H1 (cell line): Measurements from ENCODE around the gene KRTDAP. TPM values are rescaled to one million over a fixed set of nuclear protein-coding genes. Genes with fewer than 3 reads are reported as not detected.

Experiments
- CTCF ChIA-PET: fragments of 300-600 bp; sonication (Branson Sonifier 250); formaldehyde crosslinking; loops from one replicate; lab custom pipeline; 2021; ENCODE audit not compliant: partially characterized antibody; lab: Charles Lee
- POLR2A ChIA-PET: fragments of 300-600 bp; sonication (Branson Sonifier 250); formaldehyde crosslinking; loops from one replicate; lab custom pipeline; 2021; ENCODE audit warnings: inconsistent platforms; ENCODE audit not compliant: partially characterized antibody; lab: Charles Lee
- DNase-seq, 2 experiments: peaks; one replicate each; pipeline versions ENCODE4 v3.0.0 to v3.0.0-alpha.2; 2010 to 2022; ENCODE audit warnings: low spot score in 2 of 2, low read depth in 1 of 2, mixed read lengths in 1 of 2
- FAIRE-seq: peaks from 2 replicates; lab custom pipeline; 2011; peaks lifted over from hg19 to GRCh38; lab: Jason Lieb, UNC
- H2AFZ ChIP-seq: 2 replicates; pipeline ENCODE4 v1.8.1; 2012; ENCODE audit warnings: low read length, inconsistent platforms
- H2AK5ac ChIP-seq: 2 replicates; pipeline ENCODE4 v1.6.1; 2013; ENCODE audit warnings: low read depth, low read length
- H2BK120ac ChIP-seq: replicated peaks from 2 replicates; pipeline ENCODE3; 2013; ENCODE audit warnings: low read depth, low read length, inconsistent platforms
- H2BK12ac ChIP-seq: 2 replicates; pipeline ENCODE4 v1.6.1; 2013; ENCODE audit warnings: low read depth, low read length
- H2BK15ac ChIP-seq: 2 replicates; pipeline ENCODE4 v1.6.1; 2013; ENCODE audit warnings: low read length
- H2BK20ac ChIP-seq: 2 replicates; pipeline ENCODE4 v1.6.1; 2013; ENCODE audit warnings: low read length
- H2BK5ac ChIP-seq: 2 replicates; pipeline ENCODE4 v1.6.1; 2013; ENCODE audit warnings: low read depth, low read length
- H3K14ac ChIP-seq: 2 replicates; pipeline ENCODE4 v1.6.1; 2013; ENCODE audit warnings: inconsistent platforms; ENCODE audit not compliant: insufficient read length
- H3K18ac ChIP-seq: 2 replicates; pipeline ENCODE4 v1.6.1; 2013; ENCODE audit warnings: low read length; ENCODE audit errors: extremely low read depth
- H3K23ac ChIP-seq: 2 replicates; pipeline ENCODE4 v1.6.1; 2013; ENCODE audit warnings: inconsistent platforms; ENCODE audit not compliant: insufficient read length
- H3K23me2 ChIP-seq: 2 replicates; pipeline ENCODE4 v1.6.1; 2013; ENCODE audit warnings: low read depth, low read length
- H3K27ac ChIP-seq: 2 replicates; pipeline ENCODE4 v1.6.1; 2011; ENCODE audit warnings: low read depth, low read length, inconsistent platforms
- H3K27me3 ChIP-seq, 4 experiments: replicated peaks in 1 of 4; 1 replicate in 1 of 4; 2 replicates in 3 of 4; pipeline versions ENCODE4 v1.6.1 to v1.8.1; 2011 to 2013; ENCODE audit warnings: low read length in 3 of 4, mild to moderate bottlenecking in 3 of 4, inconsistent platforms in 2 of 4, mixed read lengths in 2 of 4, moderate library complexity in 1 of 4; ENCODE audit not compliant: control insufficient read depth in 3 of 4, insufficient read depth in 3 of 4; ENCODE audit errors: extremely low read depth in 1 of 4
- H3K36me3 ChIP-seq, 4 experiments: 2 replicates each; pipeline versions ENCODE4 v1.6.1 to v1.8.1; 2011 to 2013; ENCODE audit warnings: mild to moderate bottlenecking in 4 of 4, low read length in 3 of 4, moderate library complexity in 2 of 4, control low read depth in 1 of 4, inconsistent platforms in 1 of 4; ENCODE audit not compliant: insufficient read depth in 4 of 4, control insufficient read depth in 2 of 4
- H3K4ac ChIP-seq: replicated peaks from 2 replicates; pipeline ENCODE3; 2013; ENCODE audit warnings: low read length, low read depth, mixed read lengths, inconsistent platforms; ENCODE audit not compliant: insufficient read length
- H3K4me1 ChIP-seq, 4 experiments: replicated peaks in 1 of 4; 1 replicate in 1 of 4; 2 replicates in 3 of 4; pipeline versions ENCODE4 v1.6.1 to v1.8.1; 2011 to 2013; ENCODE audit warnings: low read length in 3 of 4, inconsistent platforms in 2 of 4, mixed read lengths in 1 of 4; ENCODE audit not compliant: insufficient read depth in 4 of 4, control insufficient read depth in 3 of 4
- H3K4me2 ChIP-seq, 2 experiments: 2 replicates each; pipeline versions ENCODE4 v1.6.1 to v1.8.1; 2011 to 2013; ENCODE audit warnings: low read depth in 2 of 2, low read length in 2 of 2, control low read depth in 1 of 2, inconsistent platforms in 1 of 2, mild to moderate bottlenecking in 1 of 2; ENCODE audit not compliant: insufficient read depth in 1 of 2
- H3K4me3 ChIP-seq, 4 experiments: fragments of 200-600, 300-600 bp in 1 of 4; sonication (generic), shearing (Covaris generic), sonication (Bioruptor Twin) in 1 of 4; 2 replicates each; pipeline versions ENCODE4 v1.5.1 to v1.8.1; 2011 to 2016; ENCODE audit warnings: low read length in 4 of 4, low read depth in 3 of 4, control low read depth in 2 of 4, inconsistent platforms in 2 of 4, mild to moderate bottlenecking in 2 of 4, mixed read lengths in 1 of 4, moderate library complexity in 1 of 4; ENCODE audit not compliant: insufficient read depth in 2 of 4; ENCODE audit errors: extremely low read depth in 1 of 4
- H3K56ac ChIP-seq: replicated peaks from 2 replicates; pipeline ENCODE3; 2013; ENCODE audit warnings: low read depth, mild to moderate bottlenecking, mixed read lengths, low read length, inconsistent platforms; ENCODE audit not compliant: insufficient read length
- H3K79me1 ChIP-seq: 2 replicates; pipeline ENCODE4 v1.6.1; 2013; ENCODE audit warnings: low read depth, low read length, control low read depth
- H3K79me2 ChIP-seq, 2 experiments: 2 replicates each; pipeline versions ENCODE4 v1.6.1 to v1.8.1; 2012 to 2013; ENCODE audit warnings: low read length in 2 of 2, mild to moderate bottlenecking in 2 of 2, inconsistent platforms in 1 of 2; ENCODE audit not compliant: insufficient read depth in 2 of 2, control insufficient read depth in 1 of 2
- H3K9ac ChIP-seq, 4 experiments: replicated peaks in 1 of 4; 1 replicate in 1 of 4; 2 replicates in 3 of 4; pipeline versions ENCODE4 v1.6.1 to v1.8.1; 2011 to 2013; ENCODE audit warnings: low read depth in 3 of 4, low read length in 3 of 4, control low read depth in 2 of 4, mild to moderate bottlenecking in 2 of 4, moderate library complexity in 2 of 4, inconsistent platforms in 1 of 4; ENCODE audit errors: extremely low read depth in 1 of 4
- H3K9me3 ChIP-seq, 2 experiments: 2 replicates each; pipeline versions ENCODE4 v1.6.1 to v1.8.1; 2012 to 2013; ENCODE audit warnings: mild to moderate bottlenecking in 2 of 2, moderate library complexity in 2 of 2, control low read depth in 1 of 2, inconsistent platforms in 1 of 2, low read depth in 1 of 2, low read length in 1 of 2, mixed read lengths in 1 of 2; ENCODE audit not compliant: insufficient read depth in 2 of 2
- H4K20me1 ChIP-seq, 2 experiments: replicated peaks in 1 of 2; 2 replicates each; pipeline versions ENCODE3 to v1.8.1; 2011 to 2013; ENCODE audit warnings: inconsistent platforms in 2 of 2, low read length in 2 of 2, mild to moderate bottlenecking in 1 of 2; ENCODE audit not compliant: insufficient read depth in 2 of 2, control insufficient read depth in 1 of 2
- H4K5ac ChIP-seq: 2 replicates; pipeline ENCODE4 v1.6.1; 2013; ENCODE audit warnings: low read length, low read depth, mixed read lengths, inconsistent platforms; ENCODE audit not compliant: insufficient read length
- H4K8ac ChIP-seq: 2 replicates; pipeline ENCODE4 v1.8.0; 2013; ENCODE audit warnings: mild to moderate bottlenecking, moderate library complexity, low read length, inconsistent platforms; ENCODE audit not compliant: insufficient read depth; ENCODE audit errors: extremely low read depth
- H4K91ac ChIP-seq: replicated peaks from 2 replicates; pipeline ENCODE3; 2013; ENCODE audit warnings: low read length, mixed read lengths, inconsistent platforms; ENCODE audit not compliant: insufficient read length
- EZH2 ChIP-seq: fragments of 200-600 bp; sonication (generic); IDR thresholded peaks from 2 replicates; pipeline ENCODE4 v1.7.1; 2012; ENCODE audit warnings: low read depth, mild to moderate bottlenecking, moderate library complexity, low read length, inconsistent platforms; ENCODE audit not compliant: severe bottlenecking
- WGBS, 2 experiments: shearing (Covaris generic) in 1 of 2; methylation state at CpG; one replicate each; pipeline versions ENCODE4 v1.1.6 to v1.1.7; 2013 to 2015; ENCODE audit warnings: low lambda C conversion rate in 2 of 2, mixed read lengths in 2 of 2, inconsistent platforms in 1 of 2, low coverage in 1 of 2, missing lambda C conversion rate in 1 of 2; ENCODE audit not compliant: insufficient replicate concordance in 2 of 2, insufficient coverage in 1 of 2, insufficient read length in 1 of 2; ENCODE audit errors: extremely low coverage in 1 of 2, missing lambda C conversion rate in 1 of 2; 5-methylcytosine and 5-hydroxymethylcytosine counted together
- polyA plus RNA-seq, 7 experiments: library from polyadenylated mRNA; depleted of rRNA in 3 of 7; stranded (reverse) in 5 of 7; unstranded in 2 of 7; fragments of >200 nt in 5 of 7; fragments of 200-250 nt in 2 of 7; gene quantifications; 1 replicate in 5 of 7; 2 replicates in 1 of 7; 4 replicates in 1 of 7; pipeline versions ENCODE4 v1.2.1 to v1.2.3, GENCODE V29; 2011 to 2013; ENCODE audit warnings: missing spikeins in 2 of 7, mixed read lengths in 2 of 7
- total RNA-seq: library from RNA; stranded (reverse); fragmentation: NEBNext Ultra II Directional; extraction: Animal tissue kit (Norgen Biotek cat#: 25700); gene quantifications from 2 replicates; pipeline ENCODE4 v1.2.1, GENCODE V29; 2021

The KRTDAP gene
- total and polyA plus RNA-seq, 2 of the 8 experiments (the other 6 are each of a cell fraction or from before 2014, with no cell fraction given) = 0.69 to 0.88 TPM

DNA sequence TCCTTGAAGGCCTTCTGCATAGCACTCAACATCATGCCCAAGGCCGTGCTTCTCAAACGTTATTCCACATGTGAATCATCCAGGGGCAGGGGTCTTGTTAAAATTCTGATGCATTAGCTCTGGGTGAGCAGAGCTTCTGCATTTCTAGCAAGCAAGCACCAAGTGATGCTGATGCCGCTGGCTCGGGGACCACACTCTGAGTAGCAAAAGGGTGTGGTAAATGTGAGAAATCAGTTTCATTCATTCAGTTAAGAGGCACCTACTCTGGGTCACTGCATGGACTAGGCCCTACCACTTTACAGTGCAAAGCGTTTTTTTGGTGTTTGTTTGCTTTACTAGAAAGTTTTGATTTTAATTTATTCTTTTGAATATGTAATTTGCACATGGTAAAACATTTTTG is 7.2 kb downstream of the KRTDAP start:
- no peaks in the 10 kb centered on the region for H3K4me1 ChIP-seq
- H4K91ac ChIP-seq = no peak overlapping the region
- no peak overlapping the region for H3K4me3 ChIP-seq
- H3K23me2 ChIP-seq = no peaks in the 10 kb centered on the region; the same call in 1 of the 2 replicates
- no peak overlapping the region for H2BK20ac ChIP-seq
- 84% methylated on average over 5 of the region's 5 CpGs; no CpG with 5 or more reads in 1 of the 2 experiments for WGBS, 2 experiments
- no peak overlapping the region for H2BK15ac ChIP-seq
- H3K27ac ChIP-seq = no peak overlapping the region
- CTCF ChIA-PET = interaction anchor here (0.6 to 0.7 kb wide), 2 partner anchors 12 to 17 kb away, joined by 3 to 4 read pairs; no protein-coding TSS in a partner anchor
- H3K4me2 ChIP-seq = no peak overlapping the region
- no peak overlapping the region for H3K18ac ChIP-seq
- H3K79me1 ChIP-seq = no peaks in the 10 kb centered on the region
- POLR2A ChIA-PET = no interaction called here
- no peaks in the 10 kb centered on the region for H3K79me2 ChIP-seq
- no peaks in the 10 kb centered on the region for H4K20me1 ChIP-seq
- H3K36me3 ChIP-seq = no peaks in the 10 kb centered on the region
- no peak for DNase-seq
- no peak overlapping the region for H3K9ac ChIP-seq
- no peak overlapping the region for H2BK120ac ChIP-seq
- H2BK12ac ChIP-seq = no peak overlapping the region
- no peak overlapping the region for H4K8ac ChIP-seq
- no peak overlapping the region for H3K56ac ChIP-seq
- H3K14ac ChIP-seq = no peak overlapping the region
- no peak overlapping the region for H2BK5ac ChIP-seq
- H3K23ac ChIP-seq = no peak overlapping the region
- H3K4ac ChIP-seq = no peak overlapping the region
- no peak overlapping the region for H4K5ac ChIP-seq
- H3K9me3 ChIP-seq = no peaks in the 10 kb centered on the region
- H2AFZ ChIP-seq = no peak overlapping the region
- no peak overlapping the region for H2AK5ac ChIP-seq
- H3K27me3 ChIP-seq = no peaks in the 10 kb centered on the region; a peak in 1 of 7 replicates
- no peak for TF ChIP-seq EZH2
- no peak for FAIRE-seq
